HepG2 (cell line): Measurements from ENCODE around the gene SIN3A. TPM values are rescaled to one million over a fixed set of nuclear protein-coding genes. Genes with fewer than 3 reads are reported as not detected.

Source experiments
- ERF ChIP-seq: IDR thresholded peaks from 2 replicates; pipeline ENCODE4 v1.6.1; 2018; ENCODE audit warnings: missing biosample characterization, missing genetic modification reagents
- ESRRA ChIP-seq: sonication (generic); formaldehyde crosslinking; IDR thresholded peaks from 2 replicates; pipeline ENCODE4 v1.5.1; 2020; ENCODE audit warnings: mild to moderate bottlenecking, low read depth, missing genetic modification reagents
- HNRNPLL ChIP-seq: fragments of 200-400 bp; formaldehyde crosslinking; IDR thresholded peaks from 2 replicates; pipeline ENCODE4 v1.6.1; 2017; ENCODE audit warnings: mild to moderate bottlenecking, low read depth, low read length; ENCODE audit not compliant: poor library complexity, severe bottlenecking
- KAT2B ChIP-seq: fragments of 150-350 bp; IDR thresholded peaks from 2 replicates; pipeline ENCODE4 v1.6.1; 2014; ENCODE audit warnings: low read depth, low read length, borderline replicate concordance
- POGZ ChIP-seq: sonication (generic); formaldehyde crosslinking; IDR thresholded peaks from 2 replicates; pipeline ENCODE4 v1.4.0; 2020; ENCODE audit warnings: mild to moderate bottlenecking, missing genetic modification reagents
- PRMT3 ChIP-seq: sonication (generic); formaldehyde crosslinking; IDR thresholded peaks from 2 replicates; pipeline ENCODE4 v1.8.1; 2022; ENCODE audit warnings: low read depth, mild to moderate bottlenecking, moderate library complexity, missing genetic modification reagents, borderline replicate concordance
- PRPF4 ChIP-seq: fragments of 200-400 bp; formaldehyde crosslinking; IDR thresholded peaks from 2 replicates; pipeline ENCODE4 v1.6.1; 2016; ENCODE audit warnings: low read length, low read depth; ENCODE audit not compliant: poor library complexity, severe bottlenecking
- RFXAP ChIP-seq: sonication (generic); formaldehyde crosslinking; IDR thresholded peaks from 2 replicates; pipeline ENCODE4 v1.4.0; 2020; ENCODE audit warnings: missing genetic modification reagents, borderline replicate concordance
- SATB2 ChIP-seq: sonication (generic); formaldehyde crosslinking; IDR thresholded peaks from 2 replicates; pipeline ENCODE4 v1.5.0; 2020; ENCODE audit warnings: missing genetic modification reagents
- U2AF2 ChIP-seq: fragments of 200-400 bp; formaldehyde crosslinking; IDR thresholded peaks from 2 replicates; pipeline ENCODE4 v1.6.1; 2017; ENCODE audit warnings: low read depth, mild to moderate bottlenecking, low read length
- ZC3H4 ChIP-seq: sonication (generic); formaldehyde crosslinking; IDR thresholded peaks from 2 replicates; pipeline ENCODE4 v1.4.0; 2020; ENCODE audit warnings: missing genetic modification reagents, borderline replicate concordance
- ZNF124 ChIP-seq: sonication (generic); formaldehyde crosslinking; IDR thresholded peaks from 2 replicates; pipeline ENCODE4 v1.4.0; 2020; ENCODE audit warnings: missing genetic modification reagents
- ZNF501 ChIP-seq: sonication (generic); formaldehyde crosslinking; IDR thresholded peaks from 2 replicates; pipeline ENCODE4 v1.5.1; 2020; ENCODE audit warnings: mild to moderate bottlenecking, moderate library complexity, missing genetic modification reagents
- ZNF572 ChIP-seq: sonication (generic); formaldehyde crosslinking; IDR thresholded peaks from 2 replicates; pipeline ENCODE4 v1.5.1; 2020; ENCODE audit warnings: mild to moderate bottlenecking, missing genetic modification reagents
- ZNF629 ChIP-seq: sonication (generic); formaldehyde crosslinking; conservative IDR thresholded peaks from 2 replicates; pipeline ENCODE4 v1.5.0; 2020; ENCODE audit warnings: missing genetic modification reagents
- ZNF788 ChIP-seq: sonication (generic); formaldehyde crosslinking; IDR thresholded peaks from 2 replicates; pipeline ENCODE4 v1.5.0; 2020; ENCODE audit warnings: mild to moderate bottlenecking, missing genetic modification reagents, borderline replicate concordance
- polyA plus RNA-seq, 8 experiments: library from polyadenylated mRNA; depleted of rRNA in 3 of 8; stranded (reverse) in 7 of 8; unstranded in 1 of 8; fragments of >200 nt; fragmentation: Illumina TruSeq in 4 of 8; extraction: Trizol in 4 of 8; gene quantifications; 2 replicates each; pipeline versions ENCODE4 v1.2.1 to v1.2.3, GENCODE V29; 2011 to 2016; ENCODE audit warnings: low read depth in 4 of 8, missing spikeins in 1 of 8, mixed read lengths in 1 of 8; ENCODE audit not compliant: insufficient read depth in 1 of 8
- total RNA-seq, 5 experiments: library from RNA; depleted of rRNA; stranded (reverse); fragments of >200 nt; fragmentation: Illumina TruSeq; extraction: Trizol; gene quantifications; 2 replicates each; pipeline ENCODE4 v1.2.3, GENCODE V29; 2016; ENCODE audit warnings: low read depth in 1 of 5
- TF ChIP-seq, protein P1 (sequence below): sonication (generic); formaldehyde crosslinking; IDR thresholded peaks from 2 replicates; pipeline ENCODE4 v1.4.0; 2020; ENCODE audit warnings: low read depth, mild to moderate bottlenecking, missing genetic modification reagents
- TF ChIP-seq, protein P2 (sequence below): sonication (generic); formaldehyde crosslinking; IDR thresholded peaks from 2 replicates; pipeline ENCODE4 v1.4.0; 2020; ENCODE audit warnings: missing genetic modification reagents
- TF ChIP-seq, protein P3 (sequence below): fragments of 450-650 bp; IDR thresholded peaks from 2 replicates; pipeline ENCODE4 v1.6.1; 2016
- TF ChIP-seq, protein P4 (sequence below): sonication (generic); formaldehyde crosslinking; IDR thresholded peaks from 2 replicates; pipeline ENCODE4 v1.5.1; 2020; ENCODE audit warnings: mild to moderate bottlenecking, missing genetic modification reagents, borderline replicate concordance

The SIN3A gene
- total and polyA plus RNA-seq, 2 of the 13 experiments (the other 11 are each of a cell fraction or from before 2014, with no cell fraction given), result 16.1 to 28.1 TPM

DNA sequence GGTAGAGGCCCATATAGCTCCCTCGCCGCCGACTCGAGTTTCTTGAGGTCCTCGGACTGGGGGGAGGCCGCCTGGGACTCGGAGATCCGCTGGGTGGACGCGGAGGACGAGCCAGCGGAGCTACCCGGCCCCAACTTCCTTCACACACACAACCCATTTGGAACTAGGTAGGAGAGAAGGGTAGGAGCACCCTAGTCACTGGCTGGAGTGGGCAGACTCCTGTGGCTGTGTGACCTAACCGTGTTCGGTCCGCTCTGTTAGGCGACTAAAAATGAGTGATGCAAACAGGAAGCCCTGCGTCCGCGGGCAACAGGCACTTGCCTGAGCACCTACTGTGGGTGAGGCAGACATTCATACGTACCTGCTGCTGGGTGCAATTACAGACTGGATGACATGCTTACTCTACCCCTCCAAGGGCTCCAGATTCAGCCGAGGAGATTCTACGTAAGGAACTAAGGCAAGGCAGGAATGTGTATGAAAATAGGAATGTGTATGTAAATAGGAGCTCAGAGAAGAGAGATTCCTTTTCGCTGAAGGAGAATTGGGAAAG is 4.6 kb upstream of the SIN3A start (continued):
- TF ChIP-seq, protein P1, sequence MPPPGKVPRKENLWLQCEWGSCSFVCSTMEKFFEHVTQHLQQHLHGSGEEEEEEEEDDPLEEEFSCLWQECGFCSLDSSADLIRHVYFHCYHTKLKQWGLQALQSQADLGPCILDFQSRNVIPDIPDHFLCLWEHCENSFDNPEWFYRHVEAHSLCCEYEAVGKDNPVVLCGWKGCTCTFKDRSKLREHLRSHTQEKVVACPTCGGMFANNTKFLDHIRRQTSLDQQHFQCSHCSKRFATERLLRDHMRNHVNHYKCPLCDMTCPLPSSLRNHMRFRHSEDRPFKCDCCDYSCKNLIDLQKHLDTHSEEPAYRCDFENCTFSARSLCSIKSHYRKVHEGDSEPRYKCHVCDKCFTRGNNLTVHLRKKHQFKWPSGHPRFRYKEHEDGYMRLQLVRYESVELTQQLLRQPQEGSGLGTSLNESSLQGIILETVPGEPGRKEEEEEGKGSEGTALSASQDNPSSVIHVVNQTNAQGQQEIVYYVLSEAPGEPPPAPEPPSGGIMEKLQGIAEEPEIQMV (CRISPR knock-in tag), result 0 out of 2 replicates have a peak, but pooled peaks have one; percentile 80
- TF ChIP-seq POGZ (CRISPR knock-in tag) (no peak), ZNF788 (no peak), ZNF572 (CRISPR knock-in tag) (no peak), ERF (CRISPR knock-in tag) (0 out of 2 replicates have a peak, but pooled peaks have one; percentile 9), HNRNPLL (peak; percentile 33), ZNF501 (CRISPR knock-in tag) (peak; percentile 28; the same call in 1 of the 2 replicates), ESRRA (CRISPR knock-in tag) (no peak), SATB2 (no peak), PRPF4 (no peak), ZNF124 (CRISPR knock-in tag) (no peak), ZNF629 (CRISPR knock-in tag) (0 out of 2 replicates have a peak, but pooled peaks have one; percentile 6), U2AF2 (no peak), KAT2B (no peak), PRMT3 (CRISPR knock-in tag) (no peak), RFXAP (0 out of 2 replicates have a peak, but pooled peaks have one; percentile 49), ZC3H4 (CRISPR knock-in tag) (no peak)
- TF ChIP-seq, protein P2, sequence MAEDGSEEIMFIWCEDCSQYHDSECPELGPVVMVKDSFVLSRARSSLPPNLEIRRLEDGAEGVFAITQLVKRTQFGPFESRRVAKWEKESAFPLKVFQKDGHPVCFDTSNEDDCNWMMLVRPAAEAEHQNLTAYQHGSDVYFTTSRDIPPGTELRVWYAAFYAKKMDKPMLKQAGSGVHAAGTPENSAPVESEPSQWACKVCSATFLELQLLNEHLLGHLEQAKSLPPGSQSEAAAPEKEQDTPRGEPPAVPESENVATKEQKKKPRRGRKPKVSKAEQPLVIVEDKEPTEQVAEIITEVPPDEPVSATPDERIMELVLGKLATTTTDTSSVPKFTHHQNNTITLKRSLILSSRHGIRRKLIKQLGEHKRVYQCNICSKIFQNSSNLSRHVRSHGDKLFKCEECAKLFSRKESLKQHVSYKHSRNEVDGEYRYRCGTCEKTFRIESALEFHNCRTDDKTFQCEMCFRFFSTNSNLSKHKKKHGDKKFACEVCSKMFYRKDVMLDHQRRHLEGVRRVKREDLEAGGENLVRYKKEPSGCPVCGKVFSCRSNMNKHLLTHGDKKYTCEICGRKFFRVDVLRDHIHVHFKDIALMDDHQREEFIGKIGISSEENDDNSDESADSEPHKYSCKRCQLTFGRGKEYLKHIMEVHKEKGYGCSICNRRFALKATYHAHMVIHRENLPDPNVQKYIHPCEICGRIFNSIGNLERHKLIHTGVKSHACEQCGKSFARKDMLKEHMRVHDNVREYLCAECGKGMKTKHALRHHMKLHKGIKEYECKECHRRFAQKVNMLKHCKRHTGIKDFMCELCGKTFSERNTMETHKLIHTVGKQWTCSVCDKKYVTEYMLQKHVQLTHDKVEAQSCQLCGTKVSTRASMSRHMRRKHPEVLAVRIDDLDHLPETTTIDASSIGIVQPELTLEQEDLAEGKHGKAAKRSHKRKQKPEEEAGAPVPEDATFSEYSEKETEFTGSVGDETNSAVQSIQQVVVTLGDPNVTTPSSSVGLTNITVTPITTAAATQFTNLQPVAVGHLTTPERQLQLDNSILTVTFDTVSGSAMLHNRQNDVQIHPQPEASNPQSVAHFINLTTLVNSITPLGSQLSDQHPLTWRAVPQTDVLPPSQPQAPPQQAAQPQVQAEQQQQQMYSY (CRISPR knock-in tag), result no peak
- TF ChIP-seq, protein P3, sequence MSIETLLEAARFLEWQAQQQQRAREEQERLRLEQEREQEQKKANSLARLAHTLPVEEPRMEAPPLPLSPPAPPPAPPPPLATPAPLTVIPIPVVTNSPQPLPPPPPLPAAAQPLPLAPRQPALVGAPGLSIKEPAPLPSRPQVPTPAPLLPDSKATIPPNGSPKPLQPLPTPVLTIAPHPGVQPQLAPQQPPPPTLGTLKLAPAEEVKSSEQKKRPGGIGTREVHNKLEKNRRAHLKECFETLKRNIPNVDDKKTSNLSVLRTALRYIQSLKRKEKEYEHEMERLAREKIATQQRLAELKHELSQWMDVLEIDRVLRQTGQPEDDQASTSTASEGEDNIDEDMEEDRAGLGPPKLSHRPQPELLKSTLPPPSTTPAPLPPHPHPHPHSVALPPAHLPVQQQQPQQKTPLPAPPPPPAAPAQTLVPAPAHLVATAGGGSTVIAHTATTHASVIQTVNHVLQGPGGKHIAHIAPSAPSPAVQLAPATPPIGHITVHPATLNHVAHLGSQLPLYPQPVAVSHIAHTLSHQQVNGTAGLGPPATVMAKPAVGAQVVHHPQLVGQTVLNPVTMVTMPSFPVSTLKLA, result no peak
- TF ChIP-seq, protein P4, sequence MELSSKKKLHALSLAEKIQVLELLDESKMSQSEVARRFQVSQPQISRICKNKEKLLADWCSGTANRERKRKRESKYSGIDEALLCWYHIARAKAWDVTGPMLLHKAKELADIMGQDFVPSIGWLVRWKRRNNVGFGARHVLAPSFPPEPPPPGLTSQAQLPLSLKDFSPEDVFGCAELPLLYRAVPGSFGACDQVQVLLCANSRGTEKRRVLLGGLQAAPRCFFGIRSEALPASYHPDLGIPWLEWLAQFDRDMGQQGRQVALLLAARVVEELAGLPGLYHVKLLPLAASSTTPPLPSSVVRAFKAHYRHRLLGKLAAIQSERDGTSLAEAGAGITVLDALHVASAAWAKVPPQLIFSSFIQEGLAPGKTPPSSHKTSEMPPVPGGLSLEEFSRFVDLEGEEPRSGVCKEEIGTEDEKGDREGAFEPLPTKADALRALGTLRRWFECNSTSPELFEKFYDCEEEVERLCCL (CRISPR knock-in tag), result no peak
